Neural cell (in vitro differentiated cells): Measurements from ENCODE around the gene SUSD3. TPM values are rescaled to one million over a fixed set of nuclear protein-coding genes. Genes with fewer than 3 reads are reported as not detected.

Source experiments
- H2AFZ ChIP-seq: fragments of 200-600, 300-800 bp; sonication (generic), shearing (Covaris generic); 2 replicates; pipeline ENCODE4 v1.6.0; 2014; ENCODE audit warnings: low read depth, mild to moderate bottlenecking, antibody characterized with exemption, low read length, moderate library complexity
- H3F3A ChIP-seq: fragments of 200-600 bp; shearing (Covaris generic); 2 replicates; pipeline ENCODE4 v1.6.1; 2016; ENCODE audit warnings: mild to moderate bottlenecking, moderate library complexity, mixed read lengths, antibody characterized with exemption, low read length; ENCODE audit not compliant: insufficient read depth, poor library complexity, severe bottlenecking
- H3K27ac ChIP-seq: fragments of 200-600, 300-800 bp; sonication (generic), shearing (Covaris generic); 2 replicates; pipeline ENCODE4 v1.5.1; 2014; ENCODE audit warnings: mild to moderate bottlenecking, low read length, moderate library complexity
- H3K27me3 ChIP-seq: fragments of 300-800, 200-600 bp; sonication (generic), shearing (Covaris generic); 2 replicates; pipeline ENCODE4 v1.6.0; 2014; ENCODE audit warnings: mild to moderate bottlenecking, low read depth, low read length, moderate library complexity; ENCODE audit not compliant: insufficient read depth
- H3K36me3 ChIP-seq: fragments of 300-800, 200-600 bp; sonication (generic), shearing (Covaris generic); 2 replicates; pipeline ENCODE4 v1.5.1; 2014; ENCODE audit warnings: mild to moderate bottlenecking, antibody characterized with exemption, low read length, moderate library complexity; ENCODE audit not compliant: insufficient read depth
- H3K4me2 ChIP-seq: fragments of 300-800, 200-600 bp; sonication (generic), shearing (Covaris generic); 2 replicates; pipeline ENCODE4 v1.6.0; 2014; ENCODE audit warnings: mild to moderate bottlenecking, low read length
- H3K4me3 ChIP-seq: fragments of 300-800, 200-600 bp; sonication (generic), shearing (Covaris generic); 2 replicates; pipeline ENCODE4 v1.5.1; 2014; ENCODE audit warnings: mild to moderate bottlenecking, low read length, moderate library complexity
- H3K79me2 ChIP-seq: fragments of 200-600 bp; shearing (Covaris generic); replicated peaks from 2 replicates; pipeline ENCODE4 v1.6.0; 2014; ENCODE audit warnings: mild to moderate bottlenecking, low read length, moderate library complexity; ENCODE audit not compliant: insufficient read depth
- H3K9ac ChIP-seq: fragments of 300-800, 200-600 bp; sonication (generic), shearing (Covaris generic); 2 replicates; pipeline ENCODE4 v1.6.1; 2016; ENCODE audit warnings: mild to moderate bottlenecking, low read length, mixed read lengths
- H3K9me2 ChIP-seq: fragments of 200-600 bp; shearing (Covaris generic); 2 replicates; pipeline ENCODE4 v1.6.1; 2016; ENCODE audit warnings: mild to moderate bottlenecking, low read length, mixed read lengths; ENCODE audit not compliant: insufficient read depth
- H3K9me3 ChIP-seq: fragments of 200-600, 300-800 bp; sonication (generic), shearing (Covaris generic); 2 replicates; pipeline ENCODE4 v1.6.1; 2016; ENCODE audit warnings: mild to moderate bottlenecking, mixed run types, low read length, moderate library complexity, mixed read lengths
- H4K20me1 ChIP-seq: fragments of 200-600 bp; shearing (Covaris generic); 2 replicates; pipeline ENCODE4 v1.6.1; 2016; ENCODE audit warnings: mild to moderate bottlenecking, mixed run types; ENCODE audit not compliant: insufficient read depth
- CTCF ChIP-seq: fragments of 450-650 bp; IDR thresholded peaks from 2 replicates; pipeline ENCODE4 v1.5.1; 2014; ENCODE audit warnings: antibody characterized with exemption, mild to moderate bottlenecking, moderate library complexity; ENCODE audit not compliant: poor library complexity, severe bottlenecking
- EP300 ChIP-seq: fragments of 450-650 bp; conservative IDR thresholded peaks from 2 replicates; pipeline ENCODE4 v1.6.1; 2014; ENCODE audit warnings: antibody characterized with exemption, mild to moderate bottlenecking, moderate library complexity; ENCODE audit not compliant: poor library complexity, severe bottlenecking
- EZH2 ChIP-seq: fragments of 200-600, 300-800 bp; shearing (Covaris generic), sonication (generic); IDR thresholded peaks from 2 replicates; pipeline ENCODE4 v1.6.1; 2014; ENCODE audit warnings: antibody characterized with exemption, low read length, borderline replicate concordance, mild to moderate bottlenecking; ENCODE audit not compliant: insufficient read depth, poor library complexity, severe bottlenecking
- MXI1 ChIP-seq: fragments of 450-650 bp; conservative IDR thresholded peaks from 2 replicates; pipeline ENCODE4 v1.6.1; 2014; ENCODE audit warnings: antibody characterized with exemption, mild to moderate bottlenecking; ENCODE audit not compliant: poor library complexity, severe bottlenecking
- POLR2AphosphoS5 ChIP-seq: IDR thresholded peaks from 2 replicates; pipeline ENCODE4 v1.6.1; 2012
- RAD21 ChIP-seq: fragments of 450-650 bp; conservative IDR thresholded peaks from 2 replicates; pipeline ENCODE4 v1.6.1; 2014; ENCODE audit warnings: antibody characterized with exemption, mild to moderate bottlenecking, moderate library complexity
- REST ChIP-seq: IDR thresholded peaks from 2 replicates; pipeline ENCODE4 v1.6.1; 2012; ENCODE audit warnings: borderline replicate concordance
- SMC3 ChIP-seq: fragments of 450-650 bp; conservative IDR thresholded peaks from 2 replicates; pipeline ENCODE4 v1.6.1; 2014; ENCODE audit warnings: antibody characterized with exemption, mild to moderate bottlenecking, moderate library complexity; ENCODE audit not compliant: poor library complexity
- TAF1 ChIP-seq: IDR thresholded peaks from 2 replicates; pipeline ENCODE4 v1.6.1; 2012; ENCODE audit warnings: low read depth
- polyA plus RNA-seq: library from polyadenylated mRNA; depleted of rRNA; stranded (reverse); fragments of >200 nt; gene quantifications from 2 replicates; pipeline ENCODE4 v1.2.3, GENCODE V29; 2014

Gene SUSD3
- polyA plus RNA-seq, 1 donor from 2014 or later, result not detected

- H3K9me3 ChIP-seq, result no peaks in the 10 kb centered on the region
- H2AFZ ChIP-seq, result no peak overlapping the region
- H3K36me3 ChIP-seq, result no peaks in the 10 kb centered on the region
- no peak overlapping the region for H3K4me2 ChIP-seq
- H3K9ac ChIP-seq, result no peak overlapping the region
- no peak overlapping the region for H3K4me3 ChIP-seq
- H3K79me2 ChIP-seq, result no peaks in the 10 kb centered on the region
- no peaks in the 10 kb centered on the region for H3F3A ChIP-seq
- H3K27me3 ChIP-seq, result no peaks in the 10 kb centered on the region
- TF ChIP-seq EZH2, result no peak
- TF ChIP-seq MXI1, result no peak
- no peak for TF ChIP-seq RAD21
- no peak for TF ChIP-seq REST
- TF ChIP-seq SMC3, result no peak
- TF ChIP-seq CTCF, result no peak
- no peak for TF ChIP-seq TAF1
- H4K20me1 ChIP-seq, result no peaks in the 10 kb centered on the region
- no peak overlapping the region for H3K27ac ChIP-seq
- no peaks in the 10 kb centered on the region for H3K9me2 ChIP-seq
Observed at GRCh38 chr9:93091453-93092081, 33.1 kb downstream of the SUSD3 start.

GRCh38 chr9:93092251-93092991 lies 33.9 kb downstream of the SUSD3 start:
- Histone ChIP-seq H3K27me3 (no peaks in the 10 kb centered on the region), H2AFZ (no peak overlapping the region), H3K27ac (no peak overlapping the region), H4K20me1 (no peaks in the 10 kb centered on the region), H3K4me3 (no peak overlapping the region), H3K79me2 (no peaks in the 10 kb centered on the region), H3K9ac (no peak overlapping the region), H3K4me2 (no peak overlapping the region), H3K9me2 (no peaks in the 10 kb centered on the region), H3K36me3 (no peaks in the 10 kb centered on the region), H3K9me3 (no peaks in the 10 kb centered on the region), H3F3A (no peaks in the 10 kb centered on the region)
- TF ChIP-seq SMC3 (no peak), REST (no peak), CTCF (no peak), RAD21 (no peak), EP300 (no peak), TAF1 (no peak), EZH2 (no peak), MXI1 (no peak), POLR2AphosphoS5 (no peak)
